Measurements from ENCODE around the gene EDC4.

- TF ChIP-seq, protein P1, sequence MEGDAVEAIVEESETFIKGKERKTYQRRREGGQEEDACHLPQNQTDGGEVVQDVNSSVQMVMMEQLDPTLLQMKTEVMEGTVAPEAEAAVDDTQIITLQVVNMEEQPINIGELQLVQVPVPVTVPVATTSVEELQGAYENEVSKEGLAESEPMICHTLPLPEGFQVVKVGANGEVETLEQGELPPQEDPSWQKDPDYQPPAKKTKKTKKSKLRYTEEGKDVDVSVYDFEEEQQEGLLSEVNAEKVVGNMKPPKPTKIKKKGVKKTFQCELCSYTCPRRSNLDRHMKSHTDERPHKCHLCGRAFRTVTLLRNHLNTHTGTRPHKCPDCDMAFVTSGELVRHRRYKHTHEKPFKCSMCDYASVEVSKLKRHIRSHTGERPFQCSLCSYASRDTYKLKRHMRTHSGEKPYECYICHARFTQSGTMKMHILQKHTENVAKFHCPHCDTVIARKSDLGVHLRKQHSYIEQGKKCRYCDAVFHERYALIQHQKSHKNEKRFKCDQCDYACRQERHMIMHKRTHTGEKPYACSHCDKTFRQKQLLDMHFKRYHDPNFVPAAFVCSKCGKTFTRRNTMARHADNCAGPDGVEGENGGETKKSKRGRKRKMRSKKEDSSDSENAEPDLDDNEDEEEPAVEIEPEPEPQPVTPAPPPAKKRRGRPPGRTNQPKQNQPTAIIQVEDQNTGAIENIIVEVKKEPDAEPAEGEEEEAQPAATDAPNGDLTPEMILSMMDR (IDR thresholded peaks at IDR 0.05), result no peak
- TF ChIP-seq EP300 (IDR thresholded peaks at IDR 0.05), result no peak
- no peak for TF ChIP-seq POLR2A (IDR thresholded peaks at IDR 0.05)
- TF ChIP-seq POLR2AphosphoS5 (IDR thresholded peaks at IDR 0.05), result no peak
Measured at GRCh38 chr16:67872131-67872630, 671 bp upstream of the EDC4 start.

All from gastroesophageal sphincter (tissue), 3 donors.